ENCODE data around the gene PINK1.

The PINK1 gene

DNA sequence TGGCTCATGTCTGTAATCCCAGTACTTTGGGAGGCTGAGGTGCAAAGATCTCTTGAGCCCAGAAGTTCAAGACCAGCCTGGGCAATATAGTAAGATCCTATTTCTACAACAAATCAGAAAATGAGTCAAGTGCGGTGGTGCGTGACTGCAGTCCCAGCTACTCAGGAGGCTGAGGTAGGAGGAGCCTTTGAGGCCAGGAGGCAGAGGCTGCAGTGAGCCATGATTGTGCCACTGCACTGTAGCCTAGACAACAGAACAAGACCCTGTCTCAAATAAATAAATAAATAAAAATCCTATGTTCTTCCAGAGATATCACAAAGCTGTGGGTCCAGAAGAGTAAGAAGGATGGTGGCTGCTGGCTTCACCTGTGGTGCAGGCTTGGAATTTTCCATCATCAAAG lies 22.3 kb upstream of the PINK1 start:
- no peak for DNase-seq (ENCODE audit: low spot score)

DNA sequence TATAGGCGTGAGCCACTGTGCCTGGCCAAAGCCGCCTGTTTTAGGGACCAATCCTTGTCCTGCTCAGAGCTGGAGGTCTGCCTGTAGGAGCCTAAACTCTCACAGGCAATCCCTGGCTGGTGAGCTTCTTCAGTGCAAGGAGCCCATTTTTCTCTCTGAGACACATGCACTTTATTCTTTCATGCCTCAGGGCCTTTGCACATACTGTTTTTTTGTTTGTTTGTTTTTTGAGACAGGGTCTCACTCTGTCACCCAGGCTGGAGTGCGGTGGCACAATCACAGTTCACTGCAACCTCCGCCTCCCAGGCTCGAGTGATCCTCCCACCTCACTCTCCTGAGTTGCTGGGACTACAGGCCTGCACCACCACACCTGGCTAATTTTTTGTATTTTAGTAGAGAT lies 21.6 kb upstream of the PINK1 start:
- DNase-seq (ENCODE audit: low spot score): no peak

DNA sequence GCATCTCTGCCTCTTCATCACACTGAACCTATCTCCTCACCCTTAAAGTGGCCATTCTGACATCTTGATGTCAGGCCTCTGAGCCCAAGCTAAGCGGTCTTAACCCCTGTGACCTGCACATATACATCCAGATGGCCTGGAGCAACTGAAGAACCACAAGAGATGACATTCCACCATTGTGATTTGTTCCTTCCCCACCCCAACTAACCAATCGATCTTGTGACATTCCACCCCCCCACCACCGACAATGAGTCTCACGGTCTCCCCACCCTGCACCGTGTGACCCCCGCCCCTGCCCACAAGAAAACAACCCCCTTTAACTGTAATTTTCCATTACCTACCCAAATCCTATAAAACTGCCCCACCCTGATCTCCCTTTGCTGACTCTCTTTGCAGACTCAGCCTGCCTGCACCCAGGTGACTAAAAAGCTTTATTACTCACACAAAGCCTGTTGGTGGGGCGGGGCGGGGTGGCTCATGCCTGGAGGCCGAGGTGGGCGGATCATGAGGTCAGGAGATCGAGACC lies 21.0 kb upstream of the PINK1 start:
- no peak for DNase-seq (ENCODE audit: low spot score)

DNA sequence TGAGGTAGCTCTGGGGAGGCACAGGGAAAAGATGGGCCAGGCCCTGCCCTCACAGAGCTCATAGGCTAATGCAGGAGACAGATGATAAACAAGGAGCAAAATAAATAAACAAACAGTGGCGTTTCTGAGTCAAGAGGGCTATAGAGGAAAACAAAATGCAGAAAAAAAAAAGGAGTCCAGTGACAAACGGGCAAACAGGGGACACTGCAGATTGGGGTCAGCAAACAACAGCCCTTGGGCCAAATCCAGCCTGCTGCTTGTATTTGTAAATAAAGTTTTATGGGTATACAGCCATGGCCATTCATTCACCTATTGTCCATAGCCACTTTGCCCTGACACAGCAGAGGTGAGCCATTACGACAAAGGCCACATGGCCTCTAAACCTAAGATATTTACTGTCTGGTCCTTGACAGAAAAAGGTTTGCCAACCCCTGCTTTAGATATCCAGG lies 19.1 kb upstream of the PINK1 start:
- DNase-seq (ENCODE audit: low spot score): no peak

DNA sequence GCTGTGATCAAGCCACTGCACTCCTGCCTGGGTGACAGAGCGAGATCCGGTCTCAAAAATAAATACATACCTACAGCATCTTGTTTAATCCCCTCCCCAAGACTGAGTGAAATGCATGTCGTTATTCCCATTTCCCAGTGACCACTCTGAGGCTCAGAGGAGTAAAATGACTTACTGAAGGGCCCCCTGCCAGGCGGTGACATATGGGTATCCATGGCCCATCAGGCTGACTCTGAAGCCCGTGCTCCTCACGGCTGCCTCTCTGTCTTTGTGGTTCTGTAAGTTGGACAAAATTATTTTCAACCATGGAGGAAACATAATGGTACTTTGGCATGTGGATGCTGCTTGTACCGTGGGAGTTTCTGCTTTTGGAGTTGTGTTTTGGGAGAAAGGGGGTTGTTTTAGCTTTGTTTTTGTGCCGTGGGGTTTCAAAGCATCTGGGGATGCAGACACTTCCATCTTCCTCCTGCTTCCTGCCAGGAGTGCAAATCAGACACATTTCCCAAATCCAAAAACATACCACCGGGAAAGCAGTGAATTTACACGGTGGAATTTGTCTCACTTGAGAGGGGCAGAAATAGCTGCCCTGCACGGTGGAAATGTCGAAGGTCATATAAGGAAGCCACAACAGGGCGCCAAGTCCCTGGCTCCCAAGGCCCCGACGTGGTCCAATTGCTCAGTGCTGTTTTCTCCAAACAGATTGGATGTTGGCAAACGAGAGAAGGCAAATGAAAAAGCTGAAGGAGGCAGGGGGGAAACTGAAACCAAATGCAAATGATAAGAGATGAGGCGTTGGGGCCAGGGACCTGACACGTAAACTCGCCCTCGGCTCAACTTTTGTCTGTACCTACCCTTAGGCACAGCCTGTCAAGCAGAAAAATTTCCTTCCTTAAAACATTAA lies 17.1 kb upstream of the PINK1 start:
- DNase-seq (ENCODE audit: low spot score): no peak

DNA sequence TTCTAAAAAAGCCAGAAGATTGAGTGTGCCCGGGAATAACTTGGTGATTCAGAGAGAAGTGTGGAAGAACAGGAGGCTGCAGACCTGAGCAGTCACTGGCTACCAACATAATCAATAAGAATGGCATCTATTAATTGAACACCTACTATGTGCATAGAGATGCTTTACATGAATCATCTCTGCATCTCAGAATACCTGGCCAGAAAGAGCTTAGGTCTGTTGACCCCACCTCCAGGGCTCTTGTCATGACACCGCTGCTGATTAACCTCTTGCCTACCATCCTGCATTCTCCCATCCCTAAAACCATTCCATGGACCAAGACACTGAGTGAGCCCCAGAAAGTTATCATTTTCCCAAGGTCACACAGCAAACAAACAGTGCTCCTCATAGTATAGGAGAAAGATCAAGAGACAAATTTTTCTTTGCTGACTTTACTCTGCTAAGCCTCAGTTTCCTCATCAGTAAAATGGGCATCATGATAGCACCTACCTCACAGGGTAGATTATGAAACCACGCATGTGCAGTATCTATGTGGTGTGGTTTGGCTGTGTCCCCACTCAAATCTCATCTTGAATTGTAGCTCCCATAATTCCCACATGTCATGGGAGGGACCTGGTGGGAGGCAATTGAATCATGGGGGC lies 16.3 kb upstream of the PINK1 start:
- DNase-seq (ENCODE audit: low spot score): no peak

DNA sequence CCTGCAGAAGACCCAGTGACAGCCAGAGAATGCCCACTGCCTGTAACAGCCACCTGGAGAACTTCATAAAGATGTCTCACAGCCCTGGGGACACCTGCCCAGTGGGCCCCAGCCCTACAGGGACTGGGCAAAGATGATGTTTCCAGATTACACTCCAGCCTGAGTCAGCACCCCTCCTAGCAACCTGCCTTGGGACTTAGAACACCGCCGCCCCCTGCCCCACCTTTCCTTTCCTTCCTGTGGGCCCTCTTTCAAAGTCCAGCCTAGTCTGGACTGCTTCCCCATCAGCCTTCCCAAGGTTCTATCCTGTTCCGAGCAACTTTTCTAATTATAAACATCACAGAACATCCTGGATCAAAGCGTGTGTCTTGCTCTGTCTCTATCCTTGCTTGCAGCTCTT lies 14.7 kb upstream of the PINK1 start:
- DNase-seq (ENCODE audit: low spot score): no peak

DNA sequence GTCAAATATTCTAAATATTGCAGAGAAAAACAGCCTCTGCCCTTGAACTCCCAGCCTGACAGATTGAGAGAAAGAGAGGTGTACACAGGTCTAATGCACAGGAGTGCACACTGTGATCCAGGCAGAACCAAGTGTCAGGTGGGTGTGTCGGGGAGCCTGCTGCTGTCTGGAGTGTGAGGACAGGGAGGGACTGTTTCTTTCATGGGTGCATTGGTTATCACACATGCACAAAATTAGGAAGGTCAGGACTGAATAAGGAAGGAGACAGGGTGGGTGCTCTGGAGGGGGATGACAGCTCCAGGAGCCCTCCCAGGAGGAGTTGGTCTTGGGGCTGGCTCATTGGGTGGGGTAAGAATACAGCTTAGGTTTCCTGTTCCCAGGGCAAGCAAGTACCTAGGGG lies 13.3 kb upstream of the PINK1 start:
- no peak for DNase-seq (ENCODE audit: low spot score)

DNA sequence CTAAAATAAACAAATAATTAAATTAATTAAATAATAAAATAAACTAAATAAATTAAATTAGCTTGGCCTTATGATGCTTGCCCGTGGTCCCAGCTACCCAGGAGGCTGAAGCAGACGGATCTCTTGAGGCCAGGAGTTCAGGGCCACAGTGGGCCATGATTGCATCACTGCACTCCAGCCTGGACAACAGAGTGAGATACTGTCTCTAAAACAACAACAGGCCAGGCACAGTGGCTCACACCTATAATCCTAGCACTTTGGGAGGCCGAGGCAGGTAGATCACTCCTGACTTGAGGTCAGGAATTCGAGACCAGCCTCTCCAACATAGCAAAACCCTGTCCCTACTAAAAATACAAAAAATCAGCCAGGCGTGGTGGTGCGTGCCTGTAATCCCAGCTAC lies 12.2 kb upstream of the PINK1 start:
- no peak for DNase-seq (ENCODE audit: low spot score)

DNA sequence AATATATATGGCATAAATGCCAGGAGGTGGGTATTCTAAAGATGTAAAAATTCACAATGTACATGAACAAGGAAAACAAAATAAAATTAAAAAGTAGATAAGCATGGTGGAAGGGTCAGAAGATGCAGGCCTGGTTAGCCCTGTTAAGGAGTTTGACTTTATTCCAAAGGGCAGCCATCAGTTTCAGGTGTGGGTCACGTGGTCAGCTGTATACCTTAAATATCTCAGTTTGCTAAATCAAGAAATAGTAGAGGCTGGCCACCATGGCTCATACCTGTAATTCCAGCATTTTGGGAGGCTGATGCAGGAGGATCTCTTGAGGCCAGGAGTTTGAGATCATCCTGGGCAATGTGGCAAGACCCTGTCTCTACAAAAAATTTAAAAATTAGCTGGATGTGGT lies 8.5 kb upstream of the PINK1 start:
- DNase-seq (ENCODE audit: low spot score): no peak

DNA sequence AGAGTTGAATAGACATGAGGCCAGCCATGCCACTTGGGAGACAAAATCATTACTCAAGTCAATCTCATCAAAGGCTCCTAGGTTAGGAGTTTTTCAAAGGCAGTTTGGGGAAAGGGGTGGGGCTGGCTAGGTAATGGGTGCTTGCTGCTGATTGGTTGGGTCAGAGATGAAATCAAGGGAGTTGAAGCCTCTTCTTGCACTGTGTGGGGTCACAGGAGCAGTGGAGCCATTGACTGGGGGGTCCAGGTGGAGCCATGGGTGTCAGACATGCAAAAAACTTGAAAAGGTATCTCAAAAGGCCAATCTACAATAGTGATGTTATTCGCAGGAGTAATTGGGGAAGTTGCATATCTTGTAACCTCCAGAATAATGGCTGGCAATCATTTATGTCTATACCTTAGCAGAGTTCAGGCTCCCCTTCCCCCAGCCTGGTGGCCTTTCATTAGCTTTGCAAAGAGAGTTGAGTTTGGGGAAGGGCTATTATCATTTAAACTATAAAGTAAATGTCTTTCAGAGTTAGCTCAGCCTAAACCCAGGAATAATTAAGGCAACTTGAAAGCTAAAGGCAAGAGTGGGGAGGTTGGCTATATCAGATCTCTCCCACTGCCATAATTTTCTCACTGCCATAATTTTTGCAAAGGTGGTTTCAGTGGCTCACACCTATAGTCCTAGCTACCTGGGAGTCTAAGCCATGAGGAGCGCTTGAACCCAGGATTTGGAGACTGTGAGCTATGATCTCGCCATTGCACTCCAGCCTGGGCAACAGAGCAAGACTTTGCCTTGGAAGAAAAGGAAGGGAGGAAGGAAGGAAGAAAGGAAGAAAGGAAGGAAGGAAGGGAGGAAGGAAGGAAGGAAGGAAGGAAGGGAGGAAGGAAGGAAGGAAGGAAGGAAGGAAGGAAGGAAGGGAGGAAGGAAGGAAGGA lies 7.8 kb upstream of the PINK1 start:
- DNase-seq (ENCODE audit: low spot score): no peak

DNA sequence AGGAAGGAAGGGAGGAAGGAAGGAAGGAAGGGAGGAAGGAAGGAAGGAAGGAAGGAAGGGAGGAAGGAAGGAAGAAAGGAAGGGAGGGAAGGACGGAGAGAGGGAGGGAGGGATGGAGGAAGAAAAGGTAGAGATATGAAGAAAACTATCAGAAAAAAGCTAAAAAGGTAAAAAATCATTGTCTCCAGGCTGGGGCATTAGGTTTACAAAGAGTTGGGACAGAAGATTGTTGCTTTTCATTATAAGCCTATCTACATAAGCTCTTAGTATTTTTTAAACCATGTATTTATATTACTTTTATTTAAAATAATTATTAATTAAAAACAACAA lies 7.2 kb upstream of the PINK1 start:
- DNase-seq (ENCODE audit: low spot score): no peak

DNA sequence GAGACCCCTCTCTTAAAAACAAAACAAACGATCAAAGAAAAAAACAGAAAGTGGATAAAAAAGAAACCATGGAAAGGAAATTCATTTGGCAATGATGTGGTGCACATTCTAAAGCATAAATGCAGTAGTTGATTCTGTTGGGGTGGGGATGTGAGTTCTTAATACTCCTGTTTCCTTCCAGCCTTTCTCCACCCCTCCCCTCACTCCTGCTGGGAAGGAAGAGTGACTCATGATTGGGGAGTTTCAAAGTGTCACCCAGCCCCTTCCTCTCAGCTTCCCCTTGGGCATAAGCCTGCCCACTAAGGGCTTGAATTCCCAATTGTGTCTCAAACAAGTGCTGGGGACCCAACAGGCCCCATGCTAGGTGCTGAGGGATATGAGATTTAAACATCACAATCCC lies 6.7 kb upstream of the PINK1 start:
- no peak for DNase-seq (ENCODE audit: low spot score)

DNA sequence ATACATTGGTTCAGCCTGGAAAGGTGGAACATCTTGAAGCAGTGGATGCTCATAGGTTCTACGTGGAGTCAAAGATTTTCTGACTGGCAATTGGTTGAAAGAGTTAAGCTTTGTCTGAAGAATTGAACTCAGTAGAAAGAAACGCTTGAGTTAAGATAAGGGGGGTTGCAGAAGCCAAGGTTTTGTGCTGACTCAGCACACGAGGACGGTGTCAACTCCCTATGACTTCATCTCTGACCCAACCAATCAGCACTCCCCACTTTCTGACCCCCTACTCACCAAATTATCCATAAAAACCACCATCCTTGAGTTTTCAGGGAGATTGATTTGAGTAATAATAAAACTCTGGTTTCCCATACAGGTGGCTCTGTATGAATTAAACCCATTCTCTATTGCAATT lies 2.5 kb upstream of the PINK1 start:
- DNase-seq (ENCODE audit: low spot score): no peak

DNA sequence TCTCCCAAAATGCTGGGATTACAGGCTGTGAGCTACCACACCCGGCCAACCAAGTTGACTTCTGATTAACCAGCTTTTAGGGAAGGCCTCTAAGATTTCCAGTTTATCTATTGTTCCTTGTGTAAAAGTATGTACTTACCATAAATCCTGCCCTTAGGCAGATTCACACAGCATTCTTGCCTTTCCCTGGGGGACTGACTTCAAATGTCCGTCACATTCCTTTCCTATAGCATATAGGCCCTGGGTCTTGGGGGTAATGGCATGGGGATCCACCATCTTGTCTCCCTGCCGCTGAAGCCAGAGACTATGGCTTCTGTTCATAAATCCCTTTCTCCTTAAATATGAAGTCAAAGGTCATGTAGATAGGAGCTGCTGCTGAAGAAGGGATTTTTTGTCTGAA lies 872 bp upstream of the PINK1 start:
- no peak for DNase-seq (ENCODE audit: low spot score)

DNA sequence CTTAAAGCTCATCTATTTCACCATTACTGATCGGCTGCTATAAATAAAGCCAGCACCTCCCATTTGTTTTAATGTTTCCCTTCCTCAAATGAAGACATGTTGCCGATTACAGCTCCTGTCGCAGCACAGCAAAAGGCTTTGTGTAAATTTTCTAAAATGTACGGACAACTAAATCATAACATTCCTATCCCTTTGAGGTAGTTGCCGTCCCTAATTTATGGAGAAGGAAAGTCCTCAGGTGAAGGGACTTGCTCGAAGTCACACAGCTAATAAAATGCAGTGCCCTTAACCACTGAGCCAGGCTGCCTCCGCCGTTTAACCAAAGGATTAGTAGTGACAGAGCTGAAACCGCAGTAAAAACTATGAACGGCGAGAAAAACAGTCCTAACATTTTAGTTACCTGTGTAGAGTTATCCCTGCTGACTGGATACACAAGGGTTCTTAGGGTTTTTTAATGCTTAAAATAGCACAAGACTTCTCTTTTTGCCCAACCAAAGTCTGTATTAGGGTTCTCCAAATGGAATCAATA lies 871 bp downstream of the PINK1 start:
- DNase-seq (ENCODE audit: low spot score): no peak

DNA sequence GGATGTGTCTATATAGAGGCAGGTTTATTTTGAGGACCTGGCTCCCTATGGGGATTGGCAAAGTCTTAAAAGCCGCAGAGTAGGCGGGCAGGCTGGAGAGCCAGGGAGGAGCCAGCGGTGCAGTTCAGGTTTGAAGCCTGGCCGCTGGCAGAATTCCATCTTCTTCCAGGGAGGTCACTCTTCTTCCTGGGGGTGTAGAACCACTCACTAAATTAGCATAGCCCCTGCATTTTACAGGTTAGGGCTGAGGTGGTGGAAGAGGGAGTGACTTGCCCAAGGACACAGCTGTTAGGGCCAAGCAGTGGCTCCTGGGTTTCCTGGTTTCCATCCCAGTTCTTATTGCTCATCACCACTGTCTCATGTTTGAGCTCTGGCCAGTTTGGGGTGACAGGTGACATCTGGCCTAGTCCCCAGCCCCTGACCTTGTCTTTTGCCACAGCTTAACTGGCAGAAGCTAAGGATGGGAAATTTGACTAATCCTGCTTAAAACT lies 1.4 kb downstream of the PINK1 start:
- DNase-seq (ENCODE audit: low spot score): peak; percentile 18

DNA sequence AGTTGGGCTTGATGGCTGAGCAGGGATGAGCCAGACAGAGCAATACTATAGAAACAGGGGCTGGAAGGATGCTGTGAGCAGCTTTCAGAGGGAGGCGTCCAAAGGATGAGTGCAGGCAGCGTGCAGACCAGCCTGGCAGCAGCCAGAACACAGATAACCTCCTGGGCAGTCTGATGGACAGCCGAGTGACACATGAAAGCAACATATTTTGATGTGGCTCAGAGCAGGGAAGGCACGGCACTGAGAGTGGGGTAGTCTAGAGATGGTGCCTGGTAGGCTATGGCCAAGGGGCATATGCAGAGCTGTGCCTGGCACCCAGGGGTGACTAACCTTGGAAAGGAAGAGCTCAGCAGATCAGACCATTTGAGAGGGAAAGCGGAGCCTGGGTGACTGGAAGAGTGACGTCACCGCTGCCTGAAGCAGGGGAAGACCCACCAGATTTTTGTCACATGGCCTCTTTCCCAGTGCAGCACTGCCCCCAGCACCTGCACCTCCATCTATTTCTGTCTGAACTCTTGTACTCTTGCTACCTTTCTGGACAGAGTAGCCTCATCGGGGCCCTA lies 3.6 kb downstream of the PINK1 start:
- no peak for DNase-seq (ENCODE audit: low spot score)

DNA sequence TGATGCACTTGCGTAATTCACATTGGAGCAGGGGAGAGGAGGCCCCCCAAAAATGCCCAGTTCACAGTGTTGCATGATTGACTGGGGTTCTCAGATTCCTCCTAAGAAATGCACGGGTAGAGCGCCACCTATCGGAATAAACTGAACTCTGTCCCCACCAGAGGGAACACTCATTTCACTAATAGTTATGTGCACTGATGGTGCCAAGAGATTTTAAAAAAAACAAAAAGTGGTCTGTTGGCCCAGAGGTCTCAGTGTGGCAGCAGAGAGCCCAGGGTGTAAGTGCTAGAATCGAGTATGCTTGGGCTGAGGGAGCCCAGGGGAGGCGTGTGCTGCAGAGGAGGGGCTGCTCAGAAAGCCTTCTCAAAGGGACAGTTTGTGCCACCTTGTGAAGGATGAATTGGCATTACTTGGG lies 6.9 kb downstream of the PINK1 start:
- peak; percentile 58 for DNase-seq (ENCODE audit: low spot score)

DNA sequence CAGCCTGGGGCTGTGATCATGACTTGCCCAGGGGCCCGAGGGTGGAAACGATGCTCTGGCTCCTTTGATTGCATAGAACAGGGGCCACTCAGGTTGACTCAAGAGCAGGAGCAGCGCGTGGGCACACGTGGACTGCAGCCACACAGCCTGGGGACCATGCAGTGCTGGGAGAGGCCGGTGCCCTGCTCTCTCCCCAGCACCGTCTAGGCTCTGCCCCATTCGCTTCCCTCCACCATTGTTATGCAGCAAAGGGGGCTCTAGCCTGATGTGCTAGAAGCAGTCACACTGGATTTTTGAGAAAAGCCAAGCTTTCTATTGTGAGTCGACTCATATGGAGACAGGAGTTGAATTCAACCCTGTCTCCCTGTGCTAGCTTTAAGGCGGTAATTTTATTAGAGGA lies 8.7 kb downstream of the PINK1 start:
- no peak for DNase-seq (ENCODE audit: low spot score)

DNA sequence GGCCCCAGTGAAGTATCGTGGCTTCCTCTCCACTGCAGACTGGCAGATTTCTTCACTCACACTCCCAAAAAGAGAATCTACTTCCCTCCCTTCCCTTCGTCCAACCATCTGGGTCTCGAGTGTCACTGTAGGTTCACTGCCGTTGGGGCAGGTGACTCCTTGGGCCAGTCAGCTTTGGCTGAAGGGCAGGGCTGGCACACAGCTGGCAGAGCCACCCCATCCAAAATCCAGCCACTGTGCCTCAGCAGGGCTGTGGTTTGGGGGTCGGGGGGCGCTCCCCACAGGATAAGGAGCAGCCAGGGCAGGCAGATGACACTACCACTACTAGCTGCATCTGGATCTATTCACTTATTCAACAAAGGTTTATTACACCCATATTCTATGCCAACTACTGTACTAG lies 9.8 kb downstream of the PINK1 start:
- DNase-seq (ENCODE audit: low spot score): no peak

DNA sequence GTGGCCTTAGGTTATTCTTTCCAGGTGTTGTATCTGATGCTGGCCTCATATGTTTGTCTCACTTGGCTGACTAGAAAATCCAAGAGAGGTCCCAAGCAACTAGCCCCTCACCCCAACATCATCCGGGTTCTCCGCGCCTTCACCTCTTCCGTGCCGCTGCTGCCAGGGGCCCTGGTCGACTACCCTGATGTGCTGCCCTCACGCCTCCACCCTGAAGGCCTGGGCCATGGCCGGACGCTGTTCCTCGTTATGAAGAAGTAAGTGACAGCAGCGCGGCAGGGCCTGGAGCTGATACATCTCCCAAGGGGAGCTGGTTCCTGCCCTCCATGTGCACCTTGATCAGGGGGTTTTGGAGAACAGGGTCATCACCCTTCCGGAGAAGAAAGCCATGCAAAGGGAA lies 11.2 kb downstream of the PINK1 start:
- no peak for DNase-seq (ENCODE audit: low spot score)

All from CD4-positive, alpha-beta T cell treated with Interleukin-6 at 100 ng/mL for 8 hours (primary cell).